Measurements from ENCODE around the gene DXO.

DNA sequence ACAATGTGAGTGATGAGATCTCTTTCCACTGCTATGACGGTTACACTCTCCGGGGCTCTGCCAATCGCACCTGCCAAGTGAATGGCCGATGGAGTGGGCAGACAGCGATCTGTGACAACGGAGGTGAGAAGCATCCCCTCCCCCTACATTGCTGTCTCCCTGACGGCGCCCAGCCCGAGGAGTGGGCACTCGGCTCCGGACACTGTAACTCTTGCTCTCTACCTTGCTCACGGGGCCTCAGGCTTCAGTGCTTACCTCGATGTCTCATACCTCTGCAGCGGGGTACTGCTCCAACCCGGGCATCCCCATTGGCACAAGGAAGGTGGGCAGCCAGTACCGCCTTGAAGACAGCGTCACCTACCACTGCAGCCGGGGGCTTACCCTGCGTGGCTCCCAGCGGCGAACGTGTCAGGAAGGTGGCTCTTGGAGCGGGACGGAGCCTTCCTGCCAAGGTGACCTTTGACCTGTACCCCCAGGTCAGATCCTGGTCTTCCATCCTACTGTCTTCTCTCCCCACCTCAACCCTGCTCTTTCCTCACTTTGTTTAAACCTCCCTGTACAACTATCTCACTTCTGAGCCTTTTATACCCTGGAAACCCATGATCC is 24.8 kb downstream of the DXO start:
- TF ChIP-seq ZNF138 (CRISPR knock-in tag; conservative IDR thresholded peaks at IDR 0.05) (no peak), NFYB (CRISPR knock-in tag; conservative IDR thresholded peaks at IDR 0.05; ENCODE audit: low read depth) (no peak), CTCF (IDR thresholded peaks at IDR 0.05) (no peak), NR3C1 (CRISPR knock-in tag; conservative IDR thresholded peaks at IDR 0.05; ENCODE audit: low read depth) (no peak)
